GM20000 (cell line): ENCODE measurements around the gene OR6K6.

Experiments used
- DNase-seq: peaks from one replicate; pipeline ENCODE4 v3.0.0; 2012; ENCODE audit warnings: low spot score
- TF ChIP-seq, protein P1 (sequence below): IDR thresholded peaks from 2 replicates; pipeline ENCODE4 v1.5.1; 2012; ENCODE audit warnings: mild to moderate bottlenecking, control low read depth; ENCODE audit errors: extremely low read depth, missing control alignments

OR6K6 gene

DNA sequence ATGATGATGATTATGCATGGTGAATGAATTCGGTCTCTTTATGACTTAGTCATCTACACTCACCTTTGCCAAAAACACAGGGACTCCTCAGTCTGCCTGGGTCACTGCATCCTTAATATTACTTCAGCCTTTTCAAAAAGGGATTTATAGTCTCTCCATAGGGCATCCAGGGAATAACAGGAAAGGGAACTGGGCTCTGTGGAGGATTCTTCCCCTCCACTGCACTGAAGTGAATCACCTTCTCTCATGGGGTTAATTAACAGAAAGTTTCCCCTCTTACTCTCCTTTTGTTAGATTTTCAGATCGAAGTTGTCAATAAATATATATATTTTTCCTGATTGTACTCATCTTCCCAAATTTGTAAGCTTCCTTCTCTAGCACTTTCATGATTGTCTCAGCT lies 33.9 kb upstream of the OR6K6 start, which contains the start of gene OR6K3:
Gene OR6K3 (minus strand): TSS at position 101 of the 400 bp plus-strand sequence. CDS start 2,605 bp downstream, outside the sequence.
- TF ChIP-seq, protein P1, sequence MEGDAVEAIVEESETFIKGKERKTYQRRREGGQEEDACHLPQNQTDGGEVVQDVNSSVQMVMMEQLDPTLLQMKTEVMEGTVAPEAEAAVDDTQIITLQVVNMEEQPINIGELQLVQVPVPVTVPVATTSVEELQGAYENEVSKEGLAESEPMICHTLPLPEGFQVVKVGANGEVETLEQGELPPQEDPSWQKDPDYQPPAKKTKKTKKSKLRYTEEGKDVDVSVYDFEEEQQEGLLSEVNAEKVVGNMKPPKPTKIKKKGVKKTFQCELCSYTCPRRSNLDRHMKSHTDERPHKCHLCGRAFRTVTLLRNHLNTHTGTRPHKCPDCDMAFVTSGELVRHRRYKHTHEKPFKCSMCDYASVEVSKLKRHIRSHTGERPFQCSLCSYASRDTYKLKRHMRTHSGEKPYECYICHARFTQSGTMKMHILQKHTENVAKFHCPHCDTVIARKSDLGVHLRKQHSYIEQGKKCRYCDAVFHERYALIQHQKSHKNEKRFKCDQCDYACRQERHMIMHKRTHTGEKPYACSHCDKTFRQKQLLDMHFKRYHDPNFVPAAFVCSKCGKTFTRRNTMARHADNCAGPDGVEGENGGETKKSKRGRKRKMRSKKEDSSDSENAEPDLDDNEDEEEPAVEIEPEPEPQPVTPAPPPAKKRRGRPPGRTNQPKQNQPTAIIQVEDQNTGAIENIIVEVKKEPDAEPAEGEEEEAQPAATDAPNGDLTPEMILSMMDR: no peak

DNA sequence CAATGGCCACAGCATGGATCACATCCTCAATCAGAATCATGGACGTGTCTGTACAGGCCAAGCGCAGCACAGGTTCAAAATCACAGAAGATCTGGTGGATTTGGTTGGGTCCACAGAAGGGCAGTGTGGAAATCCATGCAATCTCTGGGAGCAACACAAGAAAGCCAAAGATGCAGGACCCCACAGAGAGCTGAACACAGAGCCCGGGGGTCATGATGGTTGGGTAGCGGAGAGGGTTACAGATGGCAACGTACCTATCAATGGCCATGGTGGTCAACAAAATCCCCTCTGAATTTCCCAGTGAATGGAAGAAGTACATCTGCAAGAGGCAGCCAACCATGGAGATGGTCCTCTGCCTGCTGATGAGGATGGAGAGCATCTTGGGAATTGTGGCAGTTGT lies 30.1 kb upstream of the OR6K6 start:
- TF ChIP-seq, protein P1: no peak

More for the DNA sequence above, 33.9 kb upstream of the OR6K6 start, which contains the start of gene OR6K3:
- no peak for DNase-seq

DNA sequence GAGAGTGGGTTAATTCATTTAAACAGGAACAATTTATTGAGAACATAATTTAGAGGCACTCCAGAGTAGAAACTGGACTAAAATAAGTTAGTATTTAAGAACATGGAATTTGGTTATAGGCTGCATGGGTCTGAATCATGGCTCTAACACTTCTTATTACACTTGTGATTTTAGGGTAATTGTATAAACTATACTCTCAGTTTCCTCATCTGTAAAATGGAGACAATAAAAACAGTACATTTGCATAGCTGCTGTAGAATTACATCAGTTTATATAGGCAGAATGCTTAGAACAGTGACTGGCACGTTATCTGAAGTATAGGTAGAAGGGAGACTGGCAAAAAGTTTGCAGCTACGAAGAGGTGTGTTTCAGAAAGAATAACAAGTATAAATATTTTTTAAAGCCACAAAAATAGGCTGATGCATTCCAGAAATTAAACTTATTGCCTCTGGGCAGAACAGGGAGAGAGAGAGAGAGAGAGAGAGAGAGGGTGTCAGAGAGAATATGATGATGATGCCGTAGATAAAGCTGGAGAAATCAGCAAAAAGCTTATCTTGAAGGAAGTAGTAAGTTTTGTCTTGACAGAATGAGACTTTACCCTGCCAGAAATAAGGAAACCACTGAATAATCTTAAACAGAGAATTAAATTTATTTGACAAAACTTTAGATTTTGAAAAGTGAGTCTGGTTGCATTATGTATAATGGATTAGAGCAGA lies 25.9 kb upstream of the OR6K6 start:
- TF ChIP-seq, protein P1: no peak
- DNase-seq: no peak

More for the DNA sequence above, 30.1 kb upstream of the OR6K6 start:
- no peak for DNase-seq

DNA sequence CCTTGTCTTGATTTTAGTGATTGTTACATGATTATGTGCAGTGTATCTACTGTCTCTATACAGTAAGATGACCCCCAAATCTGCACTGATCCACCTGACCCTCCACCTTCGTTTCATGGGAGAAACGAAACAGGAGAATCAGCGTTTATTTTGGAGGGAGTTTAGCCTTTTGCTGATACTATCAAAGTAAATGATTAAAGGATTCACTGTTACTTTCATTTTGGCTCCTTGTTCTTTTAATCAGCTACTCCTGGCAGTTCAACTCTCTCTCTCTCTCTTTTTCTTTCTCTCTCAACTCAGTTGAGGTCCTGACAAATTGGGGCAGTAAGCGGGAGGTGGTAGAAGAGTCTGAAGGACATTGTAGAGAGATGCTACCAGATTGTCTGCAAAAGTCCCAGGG lies 24.1 kb upstream of the OR6K6 start:
- TF ChIP-seq, protein P1: no peak
- no peak for DNase-seq

DNA sequence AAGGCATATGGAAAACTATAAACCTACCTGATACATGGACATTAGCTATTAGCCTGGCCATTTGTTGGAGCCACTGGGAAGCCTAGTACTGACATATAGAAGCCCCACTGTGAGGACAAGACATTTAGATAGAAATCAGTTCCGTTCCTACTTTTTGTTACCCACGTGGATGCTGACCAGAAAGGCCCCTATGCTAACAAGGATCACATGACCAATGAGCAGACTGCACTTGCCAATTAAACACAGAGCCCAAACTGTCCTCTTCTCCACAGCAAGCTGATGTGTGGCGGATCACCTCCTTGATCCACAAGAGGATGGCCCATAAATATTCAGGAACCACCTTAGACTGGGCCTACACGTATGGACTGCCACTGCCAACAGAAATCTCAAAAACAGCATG lies 22.8 kb upstream of the OR6K6 start:
- DNase-seq: no peak
- TF ChIP-seq, protein P1: no peak

DNA sequence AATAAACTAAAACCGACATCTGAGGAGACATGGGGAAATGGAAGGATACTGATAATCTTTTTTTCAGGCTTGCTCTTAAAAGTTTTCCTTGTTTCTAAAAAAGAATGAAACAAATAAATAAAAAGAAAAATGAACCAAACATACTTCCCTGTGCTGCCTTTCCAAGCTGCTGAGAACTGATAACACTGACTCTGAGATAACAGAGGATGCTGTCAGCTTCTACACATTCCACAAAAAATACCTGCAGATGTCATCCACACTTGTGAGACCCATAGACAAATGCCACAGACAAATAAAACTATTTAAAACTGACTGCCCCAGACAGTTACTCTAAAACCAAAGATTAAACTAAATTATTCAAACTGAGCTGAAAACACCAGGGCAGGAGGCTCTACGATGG lies 22.0 kb upstream of the OR6K6 start:
- no peak for DNase-seq
- TF ChIP-seq, protein P1: no peak

DNA sequence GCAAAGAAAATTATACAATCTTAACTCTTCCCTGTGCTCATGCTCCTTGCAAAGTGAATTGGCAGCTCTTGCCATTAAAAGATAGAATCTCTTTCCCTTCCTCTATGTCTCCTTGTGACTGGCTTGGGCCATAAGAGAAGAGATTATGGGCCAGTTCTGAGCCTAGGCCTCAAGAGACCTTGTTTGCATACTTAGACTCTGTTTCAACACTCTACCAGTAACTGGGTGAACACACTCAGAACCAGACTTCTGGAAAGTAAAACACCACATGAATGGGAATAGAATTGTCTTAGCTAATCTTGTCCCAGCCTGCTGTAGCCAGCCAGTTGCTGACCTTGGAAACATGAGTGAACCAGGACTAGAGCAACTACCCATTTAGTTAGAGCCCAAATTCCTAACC lies 18.7 kb upstream of the OR6K6 start:
- DNase-seq: no peak
- TF ChIP-seq, protein P1: no peak
